ENCODE measurements around the gene SLC12A3.

Gene SLC12A3

DNA sequence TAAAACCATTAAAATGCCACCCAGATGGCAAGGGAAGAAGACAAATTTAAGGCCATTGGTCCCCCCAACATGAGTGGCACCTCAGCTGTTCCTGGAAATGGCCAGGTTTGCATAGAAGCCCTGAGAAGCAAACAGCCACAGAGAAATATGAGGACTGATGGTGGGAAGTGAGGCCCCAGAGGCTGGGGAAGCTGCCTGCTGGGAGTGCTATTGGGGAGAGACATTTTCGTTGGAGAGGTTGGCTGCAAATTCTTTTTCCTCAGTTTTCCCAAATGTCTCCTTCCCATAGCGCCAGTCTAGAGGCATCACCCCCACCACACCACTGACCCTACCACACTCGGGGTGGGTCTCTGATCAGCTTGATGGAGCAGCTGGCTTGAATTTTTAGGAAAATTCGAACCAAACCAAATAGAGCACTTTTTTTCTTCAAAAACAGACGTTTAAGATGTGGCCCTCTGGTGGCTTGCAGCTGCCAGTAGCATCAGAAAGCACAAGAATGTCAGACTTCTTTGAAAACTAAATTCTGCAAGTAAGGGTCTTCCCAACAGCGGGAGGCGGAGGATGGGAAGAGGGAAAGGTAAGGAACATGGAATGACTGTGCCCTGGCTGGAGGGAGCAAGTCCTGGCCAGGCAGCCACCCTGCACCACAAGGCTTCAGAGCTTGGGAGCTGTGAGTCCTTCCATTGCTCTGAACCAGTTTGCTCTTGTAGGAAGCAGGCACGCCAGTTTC is 13.2 kb upstream of the SLC12A3 start:
- H3K4me2 ChIP-seq = peak overlapping the region in 10 of 11 experiments; percentile 20 to 75 (median 60); a peak in 19 of 22 replicates
- no peak overlapping the region for H3K4me3 ChIP-seq
- no peaks in the 10 kb centered on the region for H4K20me1 ChIP-seq
- peaks cover 6 to 14% (median 12%) of the 10 kb centered on the region in 11 experiments; a peak in 20 of 22 replicates for H3K9me3 ChIP-seq (replicated peaks in 1 of 11)
- peak overlapping the region in 4 of 11 experiments; percentile 1 to 44 (median 34); a peak in 6 of 22 replicates for H3K27ac ChIP-seq
- H3K4me1 ChIP-seq = peaks cover 52 to 83% (median 74%) of the 10 kb centered on the region in 10 experiments
- no peak overlapping the region; a peak in 1 of 22 replicates for H3K9ac ChIP-seq
- H3K27me3 ChIP-seq = no peaks in the 10 kb centered on the region
- TF ChIP-seq Cebpa-rat (IDR thresholded peaks at IDR 0.05) = no peak
- H3K36me3 ChIP-seq = peaks cover 0 to 8% (median 0%) of the 10 kb centered on the region in 11 experiments; a peak in 4 of 22 replicates

GRCh38 chr16:56852401-56852730 is 12.6 kb upstream of the SLC12A3 start:
- no peaks in the 10 kb centered on the region for H3K27me3 ChIP-seq
- H3K4me1 ChIP-seq = peaks cover 51 to 83% (median 74%) of the 10 kb centered on the region in 10 experiments
- H3K4me2 ChIP-seq = peak overlapping the region in 10 of 11 experiments; percentile 20 to 75 (median 60); a peak in 19 of 22 replicates
- H4K20me1 ChIP-seq = no peaks in the 10 kb centered on the region
- no peak overlapping the region for H3K4me3 ChIP-seq
- H3K27ac ChIP-seq = peak overlapping the region in 6 of 11 experiments; percentile 1 to 44 (median 34); a peak in 7 of 22 replicates
- H3K36me3 ChIP-seq = peaks cover 0 to 6% (median 0%) of the 10 kb centered on the region in 11 experiments; a peak in 3 of 22 replicates
- TF ChIP-seq Cebpa-rat (IDR thresholded peaks at IDR 0.05) = no peak
- H3K9ac ChIP-seq = no peak overlapping the region; a peak in 1 of 22 replicates
- peaks cover 6 to 14% (median 12%) of the 10 kb centered on the region in 11 experiments; a peak in 20 of 22 replicates for H3K9me3 ChIP-seq (replicated peaks in 1 of 11)

- Histone ChIP-seq H4K20me1 (no peaks in the 10 kb centered on the region), H3K9me3 (replicated peaks in 1 of 11) (peaks cover 3 to 10% (median 7%) of the 10 kb centered on the region in 11 experiments; a peak in 19 of 22 replicates), H3K27me3 (no peaks in the 10 kb centered on the region), H3K9ac (no peak overlapping the region), H3K4me2 (peak overlapping the region in 8 of 11 experiments; percentile 20 to 75 (median 62); a peak in 12 of 22 replicates), H3K4me1 (peaks cover 51 to 83% (median 74%) of the 10 kb centered on the region in 10 experiments), H3K4me3 (no peak overlapping the region), H3K27ac (peak overlapping the region in 6 of 11 experiments; percentile 12 to 44 (median 34); a peak in 4 of 22 replicates), H3K36me3 (peaks cover 0 to 3% (median 0%) of the 10 kb centered on the region in 11 experiments; a peak in 3 of 22 replicates)
- no peak for TF ChIP-seq Cebpa-rat (IDR thresholded peaks at IDR 0.05)
Measured at GRCh38 chr16:56852968-56853367, 12.0 kb upstream of the SLC12A3 start.

GRCh38 chr16:56855201-56855600 is 9.8 kb upstream of the SLC12A3 start:
- peak overlapping the region in 4 of 11 experiments; percentile 18 to 98 (median 48); a peak in 5 of 22 replicates for H3K27ac ChIP-seq
- no peaks in the 10 kb centered on the region for H3K9me3 ChIP-seq (replicated peaks in 1 of 11)
- no peak for TF ChIP-seq Cebpa-rat (IDR thresholded peaks at IDR 0.05)
- H3K36me3 ChIP-seq = no peaks in the 10 kb centered on the region
- H3K9ac ChIP-seq = no peak overlapping the region
- H3K4me1 ChIP-seq = peaks cover 51 to 83% (median 74%) of the 10 kb centered on the region in 10 experiments
- peak overlapping the region in 4 of 11 experiments; percentile 2 to 90 (median 22); a peak in 6 of 22 replicates for H3K4me2 ChIP-seq
- no peak overlapping the region for H3K4me3 ChIP-seq
- H4K20me1 ChIP-seq = no peaks in the 10 kb centered on the region
- H3K27me3 ChIP-seq = no peaks in the 10 kb centered on the region

GRCh38 chr16:56855946-56856345 is 9.1 kb upstream of the SLC12A3 start:
- Histone ChIP-seq H3K4me2 (peak overlapping the region in 5 of 11 experiments; percentile 18 to 94 (median 90); a peak in 6 of 22 replicates), H4K20me1 (no peaks in the 10 kb centered on the region), H3K9me3 (replicated peaks in 1 of 11) (no peaks in the 10 kb centered on the region), H3K4me1 (peaks cover 54 to 83% (median 73%) of the 10 kb centered on the region in 10 experiments), H3K27me3 (no peaks in the 10 kb centered on the region), H3K4me3 (no peak overlapping the region), H3K36me3 (no peaks in the 10 kb centered on the region), H3K27ac (peak overlapping the region in 6 of 11 experiments; percentile 8 to 98 (median 33); a peak in 8 of 22 replicates), H3K9ac (peak overlapping the region in 1 of 11 experiments; percentile 31; a peak in 1 of 22 replicates)
- TF ChIP-seq Cebpa-rat (IDR thresholded peaks at IDR 0.05) = no peak

DNA sequence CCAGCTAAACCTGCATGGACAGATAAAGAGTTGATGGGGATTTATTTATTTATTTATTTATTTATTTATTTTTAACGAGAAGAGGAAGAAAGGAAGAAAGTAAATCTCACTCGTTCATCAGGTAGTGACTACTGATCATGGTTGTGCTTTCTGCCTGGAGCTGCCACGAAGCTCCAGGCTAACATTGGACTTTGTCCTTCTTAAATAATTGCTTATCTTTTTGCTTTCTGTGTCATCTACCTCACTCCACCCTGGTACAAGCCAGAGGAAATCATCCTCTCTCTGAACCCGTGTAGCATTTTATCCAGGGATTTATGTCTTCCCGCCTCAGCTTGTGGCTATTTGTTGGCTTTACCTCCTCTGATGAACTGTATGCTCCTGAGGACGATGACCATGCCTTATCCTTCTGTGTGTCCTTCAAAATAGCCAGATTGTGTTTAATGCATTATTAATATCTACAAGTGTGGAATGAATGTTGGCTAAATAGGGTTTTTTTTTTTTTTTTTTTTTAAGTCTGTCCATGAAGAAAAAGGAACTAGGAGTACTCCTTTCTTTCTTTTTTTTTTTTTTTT is 8.0 kb upstream of the SLC12A3 start:
- H3K4me3 ChIP-seq = no peak overlapping the region
- H3K9ac ChIP-seq = no peak overlapping the region; a peak in 1 of 22 replicates
- no peaks in the 10 kb centered on the region for H3K36me3 ChIP-seq
- peak overlapping the region; percentile 76 to 94 (median 85); a peak in 21 of 22 replicates for H3K4me2 ChIP-seq
- no peaks in the 10 kb centered on the region for H3K9me3 ChIP-seq (replicated peaks in 1 of 11)
- peak overlapping the region in 8 of 11 experiments; percentile 89 to 98 (median 94); a peak in 12 of 22 replicates for H3K27ac ChIP-seq
- H4K20me1 ChIP-seq = no peaks in the 10 kb centered on the region
- no peak for TF ChIP-seq Cebpa-rat (IDR thresholded peaks at IDR 0.05)
- H3K4me1 ChIP-seq = peaks cover 58 to 83% (median 75%) of the 10 kb centered on the region in 10 experiments
- H3K27me3 ChIP-seq = no peaks in the 10 kb centered on the region

- Histone ChIP-seq H3K36me3 (no peaks in the 10 kb centered on the region), H3K9ac (peak overlapping the region in 10 of 11 experiments; percentile 36 to 88 (median 80); a peak in 18 of 22 replicates), H3K4me2 (peak overlapping the region; percentile 76 to 94 (median 85)), H3K4me1 (peaks cover 65 to 86% (median 77%) of the 10 kb centered on the region in 10 experiments), H3K27me3 (no peaks in the 10 kb centered on the region), H4K20me1 (no peaks in the 10 kb centered on the region), H3K9me3 (replicated peaks in 1 of 11) (no peaks in the 10 kb centered on the region), H3K4me3 (peak overlapping the region in 8 of 10 experiments; percentile 11 to 63 (median 52); a peak in 13 of 20 replicates), H3K27ac (peak overlapping the region in 10 of 11 experiments; percentile 61 to 98 (median 93); a peak in 20 of 22 replicates)
- TF ChIP-seq Cebpa-rat (IDR thresholded peaks at IDR 0.05) = peak in 9 of 11 experiments; percentile 61 to 97 (median 83); a peak in 17 of 22 replicates
Measured at GRCh38 chr16:56858374-56858773, 6.6 kb upstream of the SLC12A3 start.

DNA sequence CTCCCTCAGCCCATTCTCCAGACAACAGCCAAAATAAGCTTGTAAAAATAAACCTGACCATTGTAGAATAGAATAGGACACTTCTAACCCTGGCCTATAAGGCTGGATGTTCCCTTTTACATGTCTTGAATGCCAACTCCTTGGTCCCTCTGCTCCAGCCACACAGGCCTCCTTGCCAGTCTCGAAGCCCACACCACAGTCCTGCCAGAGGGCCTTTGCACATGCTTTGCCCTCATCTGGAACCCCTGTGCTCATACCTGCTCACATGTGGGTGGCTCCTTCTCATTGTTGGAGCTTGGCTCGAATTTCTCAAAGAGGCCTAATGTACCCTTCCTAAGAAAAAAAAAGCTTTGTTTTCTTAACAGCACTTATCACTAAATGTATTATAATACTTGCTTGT is 5.4 kb upstream of the SLC12A3 start:
- Histone ChIP-seq H3K9me3 (replicated peaks in 1 of 11) (no peaks in the 10 kb centered on the region), H3K27ac (peak overlapping the region in 10 of 11 experiments; percentile 61 to 98 (median 93); a peak in 19 of 22 replicates), H3K9ac (peak overlapping the region in 9 of 11 experiments; percentile 62 to 88 (median 81); a peak in 17 of 22 replicates), H3K27me3 (no peaks in the 10 kb centered on the region), H3K4me1 (peaks cover 69 to 97% (median 83%) of the 10 kb centered on the region in 10 experiments), H3K4me3 (peak overlapping the region in 6 of 10 experiments; percentile 16 to 63 (median 54); a peak in 8 of 20 replicates), H3K4me2 (peak overlapping the region; percentile 76 to 94 (median 85)), H4K20me1 (no peaks in the 10 kb centered on the region), H3K36me3 (no peaks in the 10 kb centered on the region)
- no peak for TF ChIP-seq Cebpa-rat (IDR thresholded peaks at IDR 0.05)

All from BLaER1 treated with 17β-estradiol and CSF1 and Interleukin-3, amounts not matched to agents 10 nM and 100 nM (cell line).